Fibroblast of skin of abdomen (primary cell): ENCODE results near the gene SCAF4.

Experiments
- DNase-seq: peaks from one replicate; pipeline ENCODE4 v3.0.0-alpha.2; 2013

The SCAF4 gene

DNA sequence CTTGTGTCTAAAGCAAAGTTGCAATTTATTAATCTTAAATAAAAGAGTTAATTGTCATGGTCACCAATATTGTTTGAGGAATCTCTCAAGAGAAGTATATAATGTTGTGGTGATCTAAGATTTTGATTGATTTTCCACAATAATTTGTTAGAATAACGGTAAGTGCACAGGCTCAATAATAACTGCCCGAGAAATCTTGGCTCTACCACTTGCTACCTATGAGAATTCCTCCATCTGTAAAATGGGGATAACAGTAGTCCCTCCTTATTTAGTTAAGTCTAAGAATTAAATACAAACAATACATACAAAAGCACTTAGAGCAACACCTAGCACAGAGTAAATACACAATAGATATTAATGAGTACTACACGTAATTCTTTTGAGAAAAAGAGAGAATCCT, 18.8 kb downstream of the SCAF4 start:
- DNase-seq, result no peak

DNA sequence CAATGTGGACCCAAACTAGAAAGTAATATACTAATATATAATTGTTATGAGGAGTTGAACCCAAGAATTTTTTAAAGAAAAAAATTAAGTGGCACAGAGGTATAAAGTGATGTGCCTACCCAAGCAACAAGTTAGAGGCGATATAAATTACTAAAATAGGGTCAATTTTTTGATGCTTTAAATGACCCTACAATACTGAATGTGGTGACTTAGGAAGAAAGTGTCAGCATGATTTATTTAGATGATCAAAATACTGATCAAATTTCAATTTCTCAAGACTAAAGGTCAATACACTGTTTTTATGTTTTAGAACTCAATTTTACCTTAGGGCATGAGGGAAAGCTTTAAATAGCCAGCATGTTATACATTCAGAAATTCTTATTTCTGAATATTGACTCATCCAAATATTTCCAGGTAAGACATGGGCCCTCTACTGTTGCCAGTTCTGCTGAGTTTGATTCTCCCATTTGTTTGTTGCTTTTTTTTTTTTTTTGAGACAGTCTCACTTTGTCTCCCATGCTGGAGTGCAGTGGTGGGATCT, 20.1 kb downstream of the SCAF4 start:
- DNase-seq, result no peak

DNA sequence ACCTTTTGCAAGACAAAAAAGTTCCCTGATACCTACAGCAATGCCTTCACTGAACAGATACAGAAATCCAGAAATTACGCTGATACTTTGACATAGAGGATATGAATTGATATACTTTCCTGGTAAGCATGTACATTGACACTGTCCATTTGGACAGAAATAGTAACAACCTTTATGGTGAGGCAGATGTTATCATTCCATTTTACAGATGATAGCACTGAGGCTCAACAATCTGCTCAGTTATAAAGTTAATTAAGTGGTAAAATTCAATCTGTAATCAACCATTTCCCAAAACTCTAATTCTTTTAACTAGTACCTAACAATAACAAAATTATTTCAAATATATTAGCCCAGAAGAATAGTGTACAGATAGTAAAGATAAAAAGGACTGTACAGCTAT, 20.6 kb downstream of the SCAF4 start:
- DNase-seq, result no peak

DNA sequence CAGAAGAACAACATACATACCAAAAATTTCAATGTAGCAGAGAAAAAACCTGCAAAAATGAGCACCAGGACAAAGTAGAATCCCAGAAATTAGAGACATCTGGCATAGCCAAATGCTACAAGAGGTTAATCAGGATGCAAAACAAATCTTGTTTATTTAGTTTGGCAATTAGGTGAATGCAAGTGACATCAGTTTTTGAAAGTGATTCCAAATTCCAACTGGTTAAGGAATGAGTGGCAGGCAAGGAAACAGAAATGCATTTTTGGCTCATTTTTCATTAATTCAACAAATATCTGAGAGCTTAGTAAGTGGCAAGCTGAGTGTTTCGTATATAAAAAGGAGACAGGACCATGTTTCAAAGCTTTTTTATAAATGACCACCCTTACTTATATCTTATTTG, 21.3 kb downstream of the SCAF4 start:
- peak; percentile 71 for DNase-seq

DNA sequence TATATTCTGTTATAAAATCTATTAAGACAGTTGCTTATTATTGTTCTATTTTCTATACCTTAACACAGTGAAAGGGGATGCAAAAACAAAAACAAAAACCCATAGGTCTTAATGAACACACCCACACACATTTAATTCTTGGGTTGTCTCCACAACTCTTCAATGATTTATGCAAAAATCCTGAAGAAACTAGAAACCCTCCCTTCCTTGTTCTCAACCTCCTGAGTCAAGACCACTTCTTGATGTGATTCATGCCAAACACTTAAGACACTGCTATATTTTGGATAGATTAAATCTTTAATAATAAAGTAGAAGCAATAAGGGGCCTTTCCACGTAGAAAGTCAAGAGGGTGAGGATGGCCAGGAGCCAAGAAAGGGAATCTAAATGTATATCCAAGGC, 23.4 kb downstream of the SCAF4 start:
- no peak for DNase-seq

DNA sequence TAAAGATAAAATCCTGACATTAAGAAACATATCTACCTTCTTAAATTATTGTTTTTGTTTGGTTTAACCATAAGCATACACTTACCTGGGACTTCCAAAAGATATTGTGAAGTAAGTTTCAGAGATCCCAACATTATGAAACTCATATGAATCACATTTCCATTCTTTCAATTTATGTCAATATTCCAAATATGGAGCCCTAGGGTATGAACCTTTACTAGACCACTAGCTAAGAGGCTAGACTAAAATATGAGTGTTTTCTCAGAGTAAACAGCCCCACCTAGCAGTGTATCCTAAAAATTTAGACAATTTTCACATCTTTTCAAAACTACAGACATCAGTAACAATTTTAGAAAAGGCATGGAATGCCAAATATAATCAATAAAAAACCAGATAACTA, 24.4 kb downstream of the SCAF4 start:
- DNase-seq, result no peak

DNA sequence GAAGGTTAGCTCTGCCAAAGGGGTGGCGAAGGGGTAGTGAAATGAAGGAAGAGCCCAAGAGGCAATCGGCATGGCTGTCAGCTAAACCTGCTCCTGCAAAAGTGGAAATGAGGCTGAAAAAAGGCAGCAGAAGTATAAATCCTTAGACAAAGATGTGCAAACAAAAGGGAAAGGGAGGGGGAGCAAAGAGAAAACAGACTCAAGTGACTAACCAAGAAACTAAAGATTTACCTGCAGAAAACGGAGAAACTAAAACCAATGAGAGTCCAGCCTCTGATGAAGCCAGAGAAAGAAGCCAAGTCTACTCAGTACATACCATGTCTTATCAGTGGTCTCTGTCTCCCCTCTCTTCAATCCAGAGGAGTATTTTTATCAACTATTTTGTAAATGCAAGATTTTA, 25.4 kb downstream of the SCAF4 start:
- DNase-seq, result no peak

DNA sequence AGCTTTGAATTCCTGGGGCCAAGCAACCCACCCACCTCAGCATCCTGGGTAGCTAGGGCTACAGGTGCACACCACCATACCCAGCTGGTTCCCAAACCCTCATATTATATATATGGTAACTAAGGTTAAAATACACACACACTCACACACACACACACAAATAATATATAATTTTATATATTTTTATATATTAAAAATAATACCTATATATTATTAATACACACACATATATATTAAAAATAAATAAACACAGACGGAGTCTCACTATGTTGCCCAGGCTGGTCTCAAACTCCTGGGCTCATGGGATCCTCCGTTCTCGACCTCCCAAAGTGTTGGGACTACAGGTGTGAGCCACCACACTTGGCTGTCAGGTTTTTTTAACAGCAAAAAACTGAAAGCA, 31.9 kb downstream of the SCAF4 start:
- no peak for DNase-seq

DNA sequence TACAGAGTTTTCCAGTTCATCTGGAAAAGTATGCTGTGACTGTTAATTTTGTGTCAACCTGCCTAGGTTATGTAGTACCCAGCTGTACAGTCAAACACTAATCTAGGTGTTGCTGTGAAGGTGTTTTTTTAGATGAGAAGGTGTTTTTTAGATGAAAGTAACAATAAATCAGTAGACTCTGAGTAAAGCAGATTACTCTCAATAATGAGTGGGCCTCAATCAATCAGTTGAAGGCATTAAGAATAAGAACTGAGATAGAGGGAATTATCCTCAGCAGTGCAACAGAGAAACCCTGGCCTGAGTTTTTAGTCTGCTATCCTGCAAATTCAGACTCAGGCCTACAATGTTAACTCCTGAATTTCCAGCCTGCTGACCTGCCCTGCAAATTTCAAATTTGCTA, 33.5 kb downstream of the SCAF4 start:
- no peak for DNase-seq

DNA sequence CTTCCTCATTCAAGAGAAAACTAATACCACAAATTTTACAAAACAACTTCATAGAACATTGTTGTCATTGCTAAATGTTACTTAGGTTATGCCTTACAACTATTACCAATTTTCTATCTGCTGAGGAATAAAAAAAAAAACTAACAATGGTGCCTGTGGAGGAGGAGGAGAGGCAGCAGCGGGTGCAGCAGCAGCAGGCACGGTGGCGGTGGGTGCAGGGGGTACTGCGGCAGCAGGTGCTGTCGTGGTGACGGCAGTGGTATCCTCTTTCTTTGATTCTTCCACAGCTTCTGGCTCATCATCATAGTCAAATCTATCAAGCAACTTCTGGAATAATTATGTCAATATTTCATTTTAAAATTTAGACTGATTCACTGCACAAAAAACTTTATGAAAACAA, 35.5 kb downstream of the SCAF4 start:
- DNase-seq, result no peak

DNA sequence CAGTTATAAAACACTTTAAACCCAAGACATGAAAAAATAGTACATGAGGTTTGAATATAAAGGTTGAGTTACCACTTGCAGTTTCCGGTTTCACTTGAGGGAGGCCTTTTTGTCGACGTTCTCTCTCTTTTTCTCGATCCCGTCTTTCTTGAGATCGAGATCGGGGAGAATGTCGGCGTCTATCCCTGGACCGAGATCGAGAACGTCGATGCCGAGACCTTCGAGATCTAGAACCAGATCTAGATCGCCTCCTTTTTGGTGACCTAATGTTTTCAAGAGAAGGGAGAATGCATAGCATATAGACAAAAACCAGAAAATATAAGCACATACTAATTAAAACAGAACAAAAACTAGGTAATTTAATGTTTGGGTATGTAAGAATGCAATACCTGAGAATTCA, 38.7 kb downstream of the SCAF4 start:
- DNase-seq, result no peak

DNA sequence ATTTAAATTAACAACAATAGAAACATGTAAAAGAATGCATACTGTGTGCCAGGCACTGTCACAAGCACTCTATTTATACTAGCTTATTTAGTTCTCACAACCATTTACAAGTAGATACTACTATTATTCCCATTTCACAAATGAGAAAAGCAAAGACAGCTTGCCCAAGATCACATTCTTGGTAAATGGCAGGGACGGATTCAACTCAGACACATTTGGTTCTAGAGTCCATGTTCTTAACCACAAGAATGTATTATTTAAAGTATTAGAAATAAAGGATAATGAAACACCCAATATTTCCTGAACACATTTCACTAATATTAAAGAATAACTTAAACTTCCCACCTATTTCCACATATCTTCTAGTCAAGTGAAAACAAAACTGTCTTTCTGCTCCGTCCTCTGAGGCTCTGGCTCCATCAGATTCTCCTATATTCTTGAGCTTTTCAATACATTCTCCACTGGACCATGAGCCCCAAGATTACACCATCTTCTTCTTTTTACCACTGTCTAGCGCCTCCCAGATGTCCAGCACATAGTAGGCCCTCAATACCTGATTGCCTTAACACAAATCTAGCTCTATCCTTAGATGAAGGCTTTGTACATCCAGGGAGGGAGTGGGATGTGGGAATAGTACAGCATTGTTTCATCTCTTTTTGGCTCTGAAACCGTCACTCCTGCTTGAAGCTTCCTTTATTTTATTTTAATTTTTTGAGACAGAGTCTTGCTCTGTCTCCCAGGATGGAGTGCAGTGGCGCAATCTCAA, 43.1 kb downstream of the SCAF4 start:
- DNase-seq, result no peak

DNA sequence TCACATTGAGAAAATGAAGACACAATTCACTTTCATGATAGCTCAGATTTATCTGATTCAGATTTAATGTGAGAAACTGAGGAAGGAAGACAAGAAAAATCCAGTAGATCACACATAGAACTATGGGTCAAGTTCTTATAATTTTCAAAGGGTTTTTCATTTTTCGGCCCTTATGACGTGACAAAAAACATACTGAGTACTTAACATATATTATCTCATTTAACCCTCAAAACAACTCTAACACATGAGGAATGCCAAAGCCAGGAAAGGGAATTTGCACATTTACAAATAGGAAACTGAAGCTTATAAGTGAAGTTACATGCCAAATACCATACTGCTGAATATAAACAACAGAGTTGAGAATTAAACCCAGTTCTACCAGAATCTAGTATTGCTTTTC, 44.8 kb downstream of the SCAF4 start:
- no peak for DNase-seq

DNA sequence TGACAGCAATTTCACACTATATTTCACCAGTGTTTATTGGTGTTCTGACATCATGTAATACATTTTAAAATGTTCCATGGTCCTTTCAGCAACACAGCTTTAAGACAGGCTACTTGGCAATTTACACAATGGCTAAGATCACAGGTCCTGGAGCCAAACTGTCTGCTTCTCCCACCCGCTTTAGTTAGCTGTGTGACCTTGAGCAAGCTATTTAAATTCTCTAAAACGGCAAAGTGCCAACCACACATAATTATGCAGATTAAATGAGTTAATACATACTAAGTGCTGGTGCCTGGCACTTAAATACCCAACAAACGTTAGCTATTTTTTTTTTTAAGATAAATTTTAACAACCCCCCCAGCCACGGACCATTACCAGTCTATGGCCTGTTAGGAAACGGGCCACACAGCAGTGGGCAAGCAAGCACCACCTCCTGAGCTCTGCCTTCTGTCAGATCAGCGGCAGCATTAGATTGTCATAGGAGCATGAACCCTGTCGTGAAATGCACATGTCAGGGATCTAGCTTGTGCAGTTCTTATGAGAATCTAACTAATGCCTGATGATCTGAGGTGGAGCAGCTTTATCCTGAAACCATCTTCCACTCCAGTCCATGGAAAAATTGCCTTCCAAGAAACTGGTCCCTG, 45.5 kb downstream of the SCAF4 start:
- no peak for DNase-seq

DNA sequence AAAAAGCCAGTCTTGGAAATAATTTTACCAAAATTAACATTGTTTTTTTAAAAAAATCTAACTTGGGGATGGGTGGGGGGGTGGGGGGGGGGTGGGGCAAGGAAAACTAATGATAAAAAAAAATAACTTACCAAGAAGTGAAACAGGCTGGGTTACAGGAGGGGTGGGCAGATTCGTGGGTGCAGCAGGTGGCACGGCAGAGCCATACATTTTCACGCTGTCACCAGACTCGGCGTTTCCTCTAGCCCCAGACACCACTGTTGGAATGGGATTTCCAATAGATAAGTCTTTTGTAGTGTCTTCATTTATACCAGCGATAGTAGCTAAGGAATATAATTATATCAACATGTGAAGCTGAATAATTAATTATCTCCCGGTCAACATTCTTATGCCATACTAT, 47.0 kb downstream of the SCAF4 start:
- no peak for DNase-seq

DNA sequence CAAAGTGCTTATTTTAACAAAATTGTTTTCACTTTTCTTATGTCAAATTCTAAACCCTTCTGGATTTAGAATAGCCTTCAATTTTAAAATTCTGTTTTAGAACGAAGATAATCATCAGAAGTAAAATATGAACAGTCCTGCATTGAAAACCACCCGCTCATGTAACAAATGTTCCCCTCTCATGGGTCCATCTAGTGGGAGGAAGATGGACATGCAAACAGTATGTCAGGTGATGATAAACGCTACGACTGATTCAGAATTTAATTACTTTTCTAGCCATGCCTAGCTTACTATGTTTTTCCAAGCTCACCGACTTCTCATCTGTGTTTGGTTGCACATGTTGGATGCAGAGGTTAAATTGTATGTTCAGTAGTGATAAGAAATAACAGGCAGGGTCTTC, 48.9 kb downstream of the SCAF4 start:
- DNase-seq, result no peak

DNA sequence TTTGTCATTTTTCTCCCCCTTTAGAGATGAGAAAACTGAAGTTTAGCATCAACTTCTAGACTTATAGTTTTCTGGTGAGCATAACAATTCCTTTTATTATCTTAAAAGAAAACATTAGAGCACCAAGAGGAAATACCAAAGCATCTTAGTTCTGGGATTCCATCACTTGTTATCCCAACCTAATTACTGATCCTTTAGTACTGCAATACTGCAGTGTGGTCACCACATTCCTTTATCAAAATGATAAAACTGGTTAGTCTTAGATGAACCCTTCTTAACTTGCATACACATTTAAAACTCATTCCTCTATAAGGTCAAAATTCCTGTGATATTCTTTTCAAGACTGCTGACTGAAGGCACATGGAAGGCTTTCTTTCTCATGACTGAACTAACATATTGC, 49.3 kb downstream of the SCAF4 start:
- DNase-seq, result peak; percentile 14

DNA sequence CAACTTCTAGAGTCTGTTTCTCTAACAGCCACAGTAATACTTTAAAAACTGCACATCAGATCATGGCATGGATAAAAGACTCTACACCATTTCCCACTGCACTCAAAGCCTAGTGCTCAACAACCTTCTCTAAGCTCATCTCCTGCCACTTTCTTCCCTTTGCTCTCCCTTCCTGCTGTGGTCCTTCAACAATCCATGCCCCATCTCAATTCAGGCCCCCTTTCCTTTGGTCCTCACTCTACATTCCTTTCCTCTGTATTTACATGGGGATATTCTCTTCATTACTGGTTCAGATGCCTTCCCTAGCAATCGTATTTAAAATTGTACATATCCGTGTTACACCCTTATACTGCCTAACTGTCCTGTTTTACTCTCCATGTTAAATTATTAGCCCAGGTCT, 53.4 kb downstream of the SCAF4 start:
- no peak for DNase-seq

DNA sequence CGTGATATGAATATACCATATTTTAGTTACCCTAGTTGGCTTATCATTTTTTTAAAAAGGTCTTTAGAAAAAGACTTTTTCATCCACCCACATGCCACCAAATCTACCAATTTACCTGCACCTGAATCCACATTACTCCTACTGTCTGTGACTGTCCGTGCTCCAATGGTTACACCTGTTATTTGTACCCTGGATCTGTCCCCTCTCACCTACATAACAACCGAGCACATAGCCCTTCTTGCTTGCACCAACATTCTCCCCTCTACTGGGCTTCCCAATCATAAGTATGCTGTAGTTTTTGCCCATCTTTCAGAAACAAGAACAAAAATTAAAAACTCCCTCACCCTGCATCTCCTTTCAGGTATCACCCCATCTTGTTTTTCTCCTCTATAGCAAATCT, 54.9 kb downstream of the SCAF4 start:
- DNase-seq, result no peak

DNA sequence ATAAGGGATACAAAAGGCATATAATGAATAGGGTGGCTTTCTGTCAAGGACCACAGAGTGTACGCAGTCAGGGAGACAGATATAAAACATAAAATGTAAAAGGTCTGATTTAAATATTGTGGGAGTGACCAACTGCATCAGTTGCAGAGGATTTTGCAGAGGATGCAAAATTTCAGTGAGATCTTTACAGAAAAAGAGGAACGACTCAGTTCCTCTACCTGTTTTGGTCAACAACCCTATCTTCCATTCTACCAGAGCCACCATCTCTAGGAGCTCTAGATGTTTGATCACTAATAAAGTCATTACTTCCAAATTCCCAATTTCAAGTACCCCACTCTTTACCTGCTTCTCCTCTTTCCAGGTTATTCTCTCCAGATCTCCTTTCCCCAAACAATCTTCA, 56.0 kb downstream of the SCAF4 start:
- DNase-seq, result no peak

DNA sequence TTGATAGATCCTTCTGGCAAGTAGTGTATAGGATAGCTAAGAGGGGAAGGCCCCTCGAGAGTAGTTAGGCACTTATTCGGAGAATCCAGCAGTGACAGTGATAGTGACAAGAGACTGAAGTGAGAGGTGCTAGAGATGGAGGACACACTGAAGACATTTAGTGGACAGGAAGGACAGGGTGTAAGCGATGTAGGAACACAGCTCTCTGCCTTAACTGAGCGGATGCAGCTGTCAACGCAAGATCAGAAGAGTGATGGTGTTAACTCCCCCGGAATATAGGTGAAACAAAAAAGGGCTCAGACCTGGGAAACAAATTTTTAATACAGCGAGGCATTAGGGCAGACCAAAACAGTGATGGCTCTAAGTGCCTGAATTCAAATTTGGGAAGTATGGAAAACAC, 56.6 kb downstream of the SCAF4 start:
- DNase-seq, result no peak

DNA sequence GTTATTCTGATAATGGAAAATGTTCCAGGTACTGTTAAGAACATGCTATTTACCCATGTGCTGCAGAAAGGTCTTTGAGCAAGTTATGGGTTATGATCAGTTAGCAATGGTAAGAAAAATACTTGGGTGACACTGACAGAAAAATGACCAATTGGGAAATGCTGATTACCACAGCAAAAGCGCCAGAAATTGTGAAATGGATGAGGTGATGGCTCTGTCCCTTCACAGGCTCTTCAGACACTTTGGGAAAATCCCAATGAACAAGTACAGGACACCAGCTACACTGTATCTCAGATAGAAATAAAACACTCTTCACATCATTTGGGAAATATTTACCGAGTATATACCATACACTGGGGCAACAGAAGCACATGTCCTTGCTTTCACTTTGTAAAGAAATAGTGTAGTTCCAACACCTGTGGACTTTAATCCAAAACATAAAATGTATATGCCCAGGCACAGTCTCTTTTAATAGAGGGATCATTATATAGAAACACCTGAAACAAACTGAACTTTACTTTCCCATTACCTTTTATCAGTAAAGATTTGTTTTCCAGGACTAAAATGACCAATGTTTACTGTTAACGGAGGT, 58.5 kb downstream of the SCAF4 start:
- DNase-seq, result no peak

DNA sequence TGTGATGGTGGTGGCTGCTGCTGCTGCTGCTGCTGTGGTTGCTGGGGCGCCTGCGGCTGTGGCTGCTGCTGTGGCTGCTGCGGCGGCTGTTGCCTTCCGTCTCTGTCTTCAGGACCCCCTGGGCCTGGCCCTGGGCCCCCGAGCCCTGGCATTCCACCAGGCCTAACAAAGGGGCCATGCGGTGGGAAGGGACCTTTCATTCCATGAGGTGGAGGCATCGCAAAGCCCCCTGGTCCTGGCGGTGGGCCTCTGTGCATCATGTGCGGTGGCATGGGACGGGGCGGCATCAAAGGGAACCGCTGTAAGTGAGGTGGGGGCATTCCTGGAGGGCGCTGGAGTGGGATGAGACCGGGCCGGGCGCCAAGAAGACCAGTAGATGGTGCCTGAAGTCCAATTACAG, 60.0 kb downstream of the SCAF4 start:
- DNase-seq, result no peak

DNA sequence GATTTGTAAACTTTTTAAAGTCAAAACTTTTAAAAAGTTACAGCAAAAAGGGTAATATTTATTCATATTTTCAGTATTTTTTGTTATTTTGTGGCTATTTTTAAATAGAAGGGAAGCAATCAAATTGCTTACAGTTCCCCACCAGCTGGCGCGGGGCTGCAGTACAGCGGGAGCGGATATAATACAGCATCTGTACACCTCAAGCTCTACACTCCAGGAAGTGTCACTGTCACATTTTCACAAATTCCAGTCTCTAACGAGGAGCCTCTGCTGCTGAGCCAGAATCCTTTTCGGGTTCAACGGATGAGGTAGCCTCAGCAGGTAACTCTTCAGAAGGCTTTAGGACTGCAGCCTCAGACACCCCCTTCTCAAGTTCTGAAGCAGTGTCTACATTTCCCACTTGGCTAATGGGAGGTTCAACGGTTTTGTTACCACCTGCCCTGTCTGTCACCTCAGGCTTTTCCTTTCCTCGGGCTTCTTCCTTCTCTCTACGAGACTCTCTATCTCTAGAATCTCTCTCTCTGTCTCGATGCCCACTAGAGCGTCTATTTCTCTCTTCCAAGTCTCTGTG, 60.7 kb downstream of the SCAF4 start:
- DNase-seq, result no peak
